HG03354 (cell line): Measurements from ENCODE around the gene CENPC.

Experiments used
- ATAC-seq: cut with Tn5 transposase; IDR thresholded peaks from one replicate; pipeline ENCODE4 v1.9.1; 2021; ENCODE audit warnings: mild to moderate bottlenecking; ENCODE audit not compliant: unreplicated experiment, poor library complexity, severe bottlenecking

CENPC gene, protein sequence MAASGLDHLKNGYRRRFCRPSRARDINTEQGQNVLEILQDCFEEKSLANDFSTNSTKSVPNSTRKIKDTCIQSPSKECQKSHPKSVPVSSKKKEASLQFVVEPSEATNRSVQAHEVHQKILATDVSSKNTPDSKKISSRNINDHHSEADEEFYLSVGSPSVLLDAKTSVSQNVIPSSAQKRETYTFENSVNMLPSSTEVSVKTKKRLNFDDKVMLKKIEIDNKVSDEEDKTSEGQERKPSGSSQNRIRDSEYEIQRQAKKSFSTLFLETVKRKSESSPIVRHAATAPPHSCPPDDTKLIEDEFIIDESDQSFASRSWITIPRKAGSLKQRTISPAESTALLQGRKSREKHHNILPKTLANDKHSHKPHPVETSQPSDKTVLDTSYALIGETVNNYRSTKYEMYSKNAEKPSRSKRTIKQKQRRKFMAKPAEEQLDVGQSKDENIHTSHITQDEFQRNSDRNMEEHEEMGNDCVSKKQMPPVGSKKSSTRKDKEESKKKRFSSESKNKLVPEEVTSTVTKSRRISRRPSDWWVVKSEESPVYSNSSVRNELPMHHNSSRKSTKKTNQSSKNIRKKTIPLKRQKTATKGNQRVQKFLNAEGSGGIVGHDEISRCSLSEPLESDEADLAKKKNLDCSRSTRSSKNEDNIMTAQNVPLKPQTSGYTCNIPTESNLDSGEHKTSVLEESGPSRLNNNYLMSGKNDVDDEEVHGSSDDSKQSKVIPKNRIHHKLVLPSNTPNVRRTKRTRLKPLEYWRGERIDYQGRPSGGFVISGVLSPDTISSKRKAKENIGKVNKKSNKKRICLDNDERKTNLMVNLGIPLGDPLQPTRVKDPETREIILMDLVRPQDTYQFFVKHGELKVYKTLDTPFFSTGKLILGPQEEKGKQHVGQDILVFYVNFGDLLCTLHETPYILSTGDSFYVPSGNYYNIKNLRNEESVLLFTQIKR

DNA sequence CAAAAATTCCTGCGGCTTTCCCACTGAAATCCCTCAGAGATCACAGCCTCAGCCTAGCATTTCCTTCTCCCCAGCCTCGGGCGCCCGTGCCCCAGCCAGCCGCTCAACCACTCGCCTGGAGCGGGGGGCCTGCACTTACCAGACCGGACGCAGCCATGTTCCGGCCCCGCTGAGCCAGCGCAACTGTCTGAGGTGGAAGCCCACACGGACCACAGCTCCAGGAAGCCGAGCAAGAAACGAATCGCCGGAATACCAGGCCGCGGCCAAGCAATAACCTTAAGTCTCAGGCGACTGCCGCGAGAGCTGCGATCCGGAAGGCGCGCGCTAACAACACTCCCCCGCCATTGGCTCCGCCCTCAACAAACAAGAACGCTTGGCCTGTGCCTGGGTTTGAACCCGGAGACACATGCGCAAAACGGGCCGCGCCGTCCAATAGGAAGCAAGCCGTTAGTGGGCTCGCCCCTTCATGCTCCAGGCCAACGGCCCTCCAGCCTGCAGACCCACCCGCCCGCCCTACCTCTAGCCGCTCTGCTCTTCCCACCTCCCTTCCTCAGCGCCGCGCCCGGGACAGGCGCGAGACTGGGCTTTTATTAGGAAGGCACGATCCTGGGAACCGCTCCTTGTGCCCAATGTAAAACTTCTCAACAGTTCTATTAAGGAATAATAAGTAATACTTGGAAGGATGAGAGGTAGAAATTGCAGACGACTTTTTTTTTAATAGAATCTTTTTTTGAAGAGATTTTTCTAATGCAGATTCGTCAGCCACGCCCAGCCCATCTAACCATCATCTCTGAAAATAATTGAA is at the start of gene CENPC:
Gene CENPC (minus strand): TSS at position 305 of the 805 bp plus-strand sequence. CDS start 148 bp downstream, at position 157.
- ATAC-seq: peak; percentile 95

DNA sequence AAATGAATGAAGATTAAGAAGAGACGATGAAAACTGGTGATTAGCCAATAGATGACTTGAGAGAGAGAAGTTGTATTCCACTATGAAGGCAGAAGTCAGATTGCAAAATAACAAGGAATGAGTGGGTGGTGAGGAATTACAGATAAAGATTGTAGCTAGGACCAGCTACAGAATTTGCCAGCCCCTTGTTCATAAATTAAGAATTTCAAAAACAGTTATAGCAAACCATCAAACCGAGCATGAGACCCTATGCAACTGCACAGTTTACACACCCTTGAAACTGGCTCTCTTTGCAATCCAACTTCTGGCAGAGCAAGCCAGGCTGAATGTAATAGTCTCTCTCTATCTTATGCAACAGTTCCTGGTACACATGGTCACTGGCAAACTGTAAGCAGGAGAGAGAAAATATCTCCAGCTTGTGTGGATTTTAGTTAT is 48.5 kb upstream of the CENPC start:
- ATAC-seq: no peak

DNA sequence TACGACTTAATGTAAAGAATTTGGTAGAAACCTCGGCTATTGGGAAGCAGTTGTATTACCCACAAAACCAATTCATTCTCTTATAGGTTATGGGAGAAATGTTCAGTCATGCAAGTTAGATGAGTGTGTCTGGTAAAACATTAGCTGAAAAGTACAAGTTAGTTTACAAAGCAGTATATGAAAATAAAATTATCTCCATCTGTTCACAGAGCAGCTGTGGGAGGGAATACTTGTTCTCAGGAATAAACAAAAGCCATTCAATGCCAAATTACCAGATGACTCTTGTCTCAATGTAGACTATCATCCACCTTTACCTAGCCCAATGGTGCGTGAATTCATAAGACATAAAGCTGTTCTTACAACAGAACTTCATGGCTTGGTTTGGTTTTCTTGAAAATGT is 41.9 kb upstream of the CENPC start:
- no peak for ATAC-seq

DNA sequence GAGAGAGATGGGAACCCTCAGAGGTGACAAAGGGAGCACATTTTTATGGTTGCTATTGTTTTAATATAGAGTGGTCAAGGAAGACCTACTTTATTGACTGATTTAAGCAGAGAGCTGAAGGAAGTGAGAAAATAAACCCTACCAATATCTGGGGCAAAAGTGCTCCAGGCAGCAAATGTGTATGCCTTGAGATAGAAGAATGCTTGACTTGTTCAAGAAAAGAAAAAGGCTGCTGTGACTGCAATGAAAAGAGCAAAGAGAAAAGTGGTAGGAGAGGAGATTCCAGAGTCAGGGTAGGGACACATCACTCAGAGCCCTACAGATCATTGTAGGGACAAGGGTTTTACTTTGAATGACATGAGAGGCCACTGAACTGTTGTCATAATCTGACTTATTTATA is 39.2 kb upstream of the CENPC start:
- ATAC-seq: no peak

DNA sequence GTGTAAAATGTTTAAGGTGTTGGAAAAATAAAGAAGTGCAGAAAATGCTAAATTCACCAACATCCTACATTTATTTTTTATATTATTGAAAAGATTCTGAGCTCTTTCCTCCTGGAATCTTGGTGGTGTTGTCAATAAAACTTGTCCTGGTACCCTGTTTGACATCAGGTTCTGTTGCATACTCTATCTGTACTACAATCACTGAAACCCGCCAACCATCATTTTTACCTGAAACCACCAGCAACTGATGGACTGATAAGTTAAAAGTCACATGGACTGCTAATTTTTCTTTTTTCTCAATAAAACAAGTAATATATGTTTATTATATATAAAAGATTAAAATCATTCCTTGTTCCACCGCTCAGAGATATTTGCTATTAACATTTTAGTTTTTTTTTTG is 36.6 kb upstream of the CENPC start:
- no peak for ATAC-seq

DNA sequence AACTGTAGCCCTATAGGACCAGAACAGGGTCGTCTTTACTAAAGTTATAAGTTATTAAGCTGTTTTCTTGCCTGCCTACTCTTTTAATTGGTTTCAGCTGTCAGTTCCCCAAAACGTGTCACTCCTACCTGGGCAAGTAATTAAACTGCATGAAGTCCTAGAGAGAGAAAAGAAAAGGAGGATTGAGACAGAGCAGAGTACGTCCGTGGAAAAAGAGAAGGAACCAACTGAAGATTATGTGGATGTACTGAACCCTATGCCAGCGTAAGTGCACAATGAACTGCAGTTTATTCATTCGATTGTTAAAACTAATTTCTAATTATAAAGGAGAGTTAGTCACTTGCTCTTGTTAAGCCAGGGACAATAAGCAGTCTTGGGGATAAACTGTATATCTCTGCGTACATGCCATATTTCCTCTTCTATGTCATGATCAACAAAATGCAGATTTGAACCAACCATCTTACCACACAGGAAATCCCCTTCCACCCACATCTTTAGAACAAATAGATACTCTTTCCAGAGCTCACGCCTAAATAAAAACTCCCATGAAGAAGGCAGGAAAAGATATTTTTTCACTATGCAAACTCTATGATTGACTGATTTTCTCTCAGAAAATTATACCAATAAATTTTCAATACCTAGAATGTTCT is 36.0 kb upstream of the CENPC start:
- peak; percentile 54 for ATAC-seq

DNA sequence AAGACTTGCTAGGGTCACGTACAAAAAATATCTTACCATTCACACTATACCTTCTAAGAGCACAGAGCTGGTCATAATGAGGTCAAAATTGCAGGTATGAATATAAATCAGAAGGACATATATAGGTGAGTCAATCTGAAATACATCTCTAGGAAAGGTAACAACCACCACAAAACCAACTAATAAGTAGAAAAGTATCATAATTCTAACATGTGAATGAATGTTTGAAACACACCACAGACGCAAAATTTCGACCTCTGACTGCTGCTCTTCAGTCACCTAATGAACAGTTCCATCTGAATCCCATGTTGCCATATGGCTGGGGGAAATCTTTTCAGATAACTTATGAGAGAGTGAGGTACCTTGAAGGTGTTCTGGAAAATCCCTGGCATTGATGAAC is 35.3 kb upstream of the CENPC start:
- ATAC-seq: peak; percentile 34

DNA sequence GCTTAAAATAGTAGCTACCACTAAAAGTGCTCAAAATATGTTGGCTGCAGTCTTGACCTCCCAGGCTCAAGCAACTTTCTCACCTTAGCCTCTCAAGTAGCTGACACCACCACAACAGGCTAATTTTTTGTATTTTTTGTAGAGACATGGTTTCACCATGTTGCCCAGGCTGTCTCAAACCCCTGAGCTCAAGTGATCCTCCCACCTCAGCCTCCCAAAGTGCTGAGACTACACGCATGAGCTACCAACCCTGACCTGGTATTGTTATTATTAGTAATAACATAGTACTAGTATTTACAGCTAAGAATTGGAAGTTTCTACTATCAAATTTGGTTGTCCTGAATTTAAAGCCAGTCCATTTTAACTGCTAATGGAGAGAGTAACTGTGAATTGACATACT is 31.2 kb upstream of the CENPC start:
- peak; percentile 32 for ATAC-seq

DNA sequence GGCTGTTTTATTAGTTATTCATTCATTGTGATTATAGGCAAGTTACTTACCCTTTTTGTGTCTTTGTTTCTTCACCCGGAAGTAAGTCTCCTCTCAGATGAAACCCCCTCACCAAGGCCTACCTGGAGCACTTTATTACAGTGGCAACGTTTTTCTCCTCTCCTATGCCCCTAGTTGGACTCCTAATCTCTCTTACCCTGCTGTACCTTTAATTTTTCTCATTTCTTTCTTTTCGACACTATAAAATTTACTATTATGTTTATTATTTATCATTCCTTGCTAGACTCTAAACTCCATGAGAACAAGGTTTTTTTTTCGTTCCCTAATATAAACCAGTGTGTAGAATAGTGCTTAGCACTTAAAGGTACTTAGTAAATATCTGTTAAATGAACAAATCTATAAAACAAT is 30.8 kb upstream of the CENPC start:
- ATAC-seq: no peak

DNA sequence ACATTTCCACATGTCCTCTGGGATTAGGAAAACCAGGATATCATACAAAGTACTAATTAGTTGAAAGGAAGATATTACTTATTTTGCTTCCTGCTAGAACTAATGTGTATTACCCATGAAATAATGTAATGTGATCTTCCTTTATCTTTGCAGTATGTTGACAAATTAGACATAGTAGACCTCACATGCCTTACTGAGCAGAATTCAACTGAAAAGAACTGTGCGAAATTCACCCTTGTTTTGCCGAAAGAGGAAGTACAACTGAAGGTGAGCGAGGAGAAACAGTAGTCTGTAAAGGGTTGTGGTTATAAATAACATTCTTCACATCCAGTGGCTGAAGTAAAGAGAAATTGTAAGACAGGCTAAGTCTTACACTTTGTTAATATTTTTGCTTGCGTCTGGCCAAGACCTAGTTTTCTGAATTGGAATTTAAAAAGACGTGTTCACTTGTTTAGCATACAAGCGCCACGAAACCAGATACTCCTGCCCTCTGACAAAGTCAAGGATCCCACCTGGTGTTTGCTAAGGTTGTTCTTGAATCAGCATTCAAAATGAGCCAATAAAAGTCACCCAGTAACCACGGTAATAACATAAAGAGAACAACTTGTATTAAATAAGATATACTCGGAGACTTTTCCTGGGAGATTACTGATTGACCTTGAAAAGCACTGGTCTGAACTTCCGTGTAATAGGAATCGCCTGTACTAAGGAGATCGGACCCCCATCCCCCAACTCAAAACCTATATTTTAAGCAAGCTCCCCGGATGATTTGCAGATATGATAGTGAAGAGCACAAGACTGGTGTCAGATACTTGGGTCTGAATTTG is 30.1 kb upstream of the CENPC start:
- peak; percentile 96 for ATAC-seq

DNA sequence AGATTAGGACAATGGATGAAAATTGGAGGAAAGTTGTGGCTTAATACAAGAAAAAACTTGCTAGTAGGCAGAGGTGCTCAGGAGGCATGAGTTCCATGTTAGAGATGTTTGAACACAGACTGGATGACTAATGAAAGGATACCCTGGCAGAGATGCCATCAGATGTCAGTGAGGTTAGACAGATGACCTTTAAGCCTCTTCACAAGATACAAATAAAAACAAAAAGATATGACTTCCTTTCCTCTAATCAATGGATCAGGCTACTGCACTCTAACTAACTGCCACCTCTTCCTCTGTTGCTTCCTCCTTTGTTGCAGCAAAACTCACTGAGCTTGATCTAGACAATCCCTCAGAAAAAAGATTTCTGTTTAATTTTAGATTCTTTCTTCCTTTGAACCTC is 27.9 kb upstream of the CENPC start:
- ATAC-seq: no peak

DNA sequence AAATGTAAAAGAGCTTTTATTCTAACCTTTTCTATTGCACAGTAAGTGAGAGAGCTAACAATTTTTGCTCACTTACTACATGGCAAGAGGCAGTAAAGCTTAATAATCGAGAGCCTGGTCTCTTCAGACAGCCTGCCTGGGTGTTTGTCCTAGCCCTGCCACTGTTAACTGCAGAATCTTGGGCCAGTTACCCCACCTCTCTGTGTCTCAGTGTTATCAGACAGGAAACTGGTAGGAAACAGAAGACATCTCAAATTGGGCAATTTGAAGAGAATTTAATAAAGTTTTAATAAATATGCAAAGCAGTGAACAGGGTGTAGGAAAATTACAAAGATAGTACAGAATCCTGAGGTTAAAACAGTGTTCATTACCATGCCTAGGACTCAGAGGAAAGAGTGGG is 26.7 kb upstream of the CENPC start:
- ATAC-seq: no peak

DNA sequence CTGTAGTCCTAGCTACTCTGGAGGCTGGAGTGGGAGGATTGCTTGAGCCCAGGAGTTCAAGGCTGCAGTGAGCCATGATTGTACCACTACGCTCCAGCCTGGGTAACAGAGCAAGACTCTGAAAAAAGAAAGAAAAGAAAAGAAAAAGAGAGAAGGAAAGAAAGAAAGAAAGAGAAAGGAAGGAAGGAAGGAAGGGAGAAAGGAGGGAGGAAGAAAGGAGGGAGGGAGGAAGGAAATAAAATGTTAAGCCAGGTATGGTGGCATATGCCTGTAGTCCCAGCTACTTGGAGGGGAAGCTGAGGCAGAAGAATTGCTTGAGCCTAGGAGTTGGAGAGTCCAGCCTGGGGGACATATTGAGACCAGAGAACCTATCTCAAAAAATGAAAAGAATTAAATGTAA is 25.2 kb upstream of the CENPC start:
- ATAC-seq: no peak

DNA sequence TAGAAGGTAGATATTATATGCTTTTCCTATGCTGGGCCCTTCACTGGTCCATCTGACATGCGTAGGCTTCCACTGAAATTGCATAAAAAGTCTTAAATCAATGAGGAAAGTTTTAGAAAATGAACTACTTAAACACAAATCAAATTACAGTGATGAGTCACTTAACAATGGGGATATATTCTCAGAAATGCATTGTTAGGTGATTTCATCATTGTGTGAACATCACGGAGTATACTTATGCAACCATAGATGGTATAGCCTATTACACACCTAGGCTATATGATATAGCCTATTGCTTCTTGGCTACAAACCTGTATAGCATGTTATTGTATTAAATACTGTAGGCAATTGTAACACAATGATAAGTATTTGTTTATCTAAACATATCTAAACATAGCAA is 23.5 kb upstream of the CENPC start:
- no peak for ATAC-seq

DNA sequence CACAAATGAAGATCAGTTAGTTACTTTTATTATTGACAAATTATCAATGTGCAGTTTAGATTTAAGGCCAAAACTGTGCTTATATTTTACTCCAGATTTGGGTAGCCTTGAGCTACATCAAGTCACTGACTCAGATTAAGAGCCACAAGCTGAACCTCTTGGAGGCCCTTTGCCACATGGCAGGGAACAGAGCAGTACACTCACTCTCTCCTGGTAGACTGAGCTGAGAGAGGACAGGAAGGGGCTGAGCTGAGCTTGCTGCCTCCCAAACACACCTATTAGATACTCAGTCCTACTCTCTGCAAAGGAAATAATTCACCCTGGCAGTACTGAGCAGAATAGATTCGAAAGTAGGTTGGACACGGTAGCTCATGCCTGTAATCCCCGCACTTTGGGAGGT is 21.0 kb upstream of the CENPC start:
- ATAC-seq: no peak

DNA sequence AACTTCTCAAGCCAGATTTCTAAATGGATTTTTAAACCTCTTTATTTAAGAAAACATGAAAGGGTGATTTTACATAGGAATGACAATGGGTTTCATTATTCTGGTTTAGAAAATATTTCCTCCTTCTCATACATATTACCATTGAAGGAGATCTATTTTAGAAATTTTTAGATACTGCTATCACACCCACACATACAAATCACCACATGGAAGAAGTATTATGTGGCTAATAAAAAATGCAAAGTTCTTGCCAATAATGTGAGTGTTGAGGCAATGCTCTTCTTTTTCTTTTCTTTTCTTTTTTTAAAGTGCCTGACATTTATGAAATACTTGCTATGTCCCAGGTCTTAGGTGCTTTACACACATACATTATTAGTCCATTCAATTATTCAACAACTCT is 20.0 kb upstream of the CENPC start:
- no peak for ATAC-seq

DNA sequence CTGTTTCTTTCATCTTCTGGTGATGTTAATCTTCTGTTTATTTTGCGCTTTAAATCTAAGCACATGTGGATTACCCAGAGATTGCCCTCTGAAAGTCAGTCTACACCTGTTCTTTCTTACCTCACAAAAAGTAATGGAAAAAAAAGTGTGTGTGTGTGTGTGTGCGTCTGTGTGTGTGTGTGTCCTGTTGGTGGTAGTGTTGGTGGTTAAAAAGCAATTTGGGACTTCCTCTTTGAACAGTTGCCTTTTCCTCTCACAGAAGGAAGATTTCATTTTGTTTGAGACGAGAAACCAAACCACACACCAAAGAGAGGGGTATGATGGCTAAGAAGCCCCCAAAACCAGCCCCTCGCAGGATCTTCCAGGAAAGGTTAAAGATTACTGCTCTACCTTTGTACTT is 13.2 kb upstream of the CENPC start, which contains the start of gene STAP1:
Gene STAP1 (plus strand): TSS at position 235 of the 400 bp plus-strand sequence. CDS start 83 bp downstream, at position 318.
- ATAC-seq: peak; percentile 66

DNA sequence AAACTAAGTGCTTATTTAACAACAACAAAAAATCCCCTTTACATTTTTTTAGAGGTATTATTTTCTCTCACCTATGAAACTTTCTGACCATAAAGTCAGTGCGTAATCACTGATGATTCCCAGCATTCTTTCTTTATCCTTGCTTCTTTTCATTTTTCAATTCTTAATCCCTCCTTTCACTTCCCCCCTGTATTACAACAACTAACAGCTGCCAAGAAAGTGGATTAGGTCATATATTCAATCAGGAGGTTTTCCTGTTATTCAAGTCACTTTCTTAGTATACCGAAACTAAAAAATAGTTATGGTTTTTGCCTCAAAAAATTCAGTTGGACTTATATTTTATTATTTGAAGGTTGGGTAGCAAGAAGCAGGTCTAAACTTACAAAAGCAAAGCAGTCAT is 11.1 kb upstream of the CENPC start:
- ATAC-seq: no peak

DNA sequence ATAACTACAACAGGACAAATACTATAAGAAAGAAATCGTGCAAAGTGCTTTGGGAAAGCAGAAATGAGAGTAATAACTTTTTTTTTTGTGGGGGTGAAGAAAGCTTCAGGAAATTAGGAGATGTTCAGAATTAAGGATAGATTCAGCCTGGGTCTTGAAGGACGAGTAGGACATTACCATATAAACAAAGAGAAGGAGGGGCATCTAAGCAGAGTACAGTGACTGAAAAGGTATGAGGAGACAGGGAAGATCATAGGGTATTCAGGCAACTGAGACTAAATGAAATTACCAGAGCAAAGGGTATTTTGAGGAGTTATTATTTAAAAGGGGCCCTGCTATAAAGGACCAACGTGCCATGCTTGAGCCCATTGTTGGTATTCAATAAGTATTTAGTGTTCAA is 10.1 kb upstream of the CENPC start:
- ATAC-seq: no peak
